Stimulated activated CD4-positive, alpha-beta T cell treated with anti-CD3 and anti-CD28 coated beads, Interleukin-2, amount 100 ng/mL, for 4 hours (primary cell): ENCODE results near the gene SHC3.

Source experiments
- DNase-seq: peaks from one replicate; pipeline ENCODE4 v3.0.0-alpha.2; 2020; ENCODE audit warnings: low read depth

Gene SHC3

DNA sequence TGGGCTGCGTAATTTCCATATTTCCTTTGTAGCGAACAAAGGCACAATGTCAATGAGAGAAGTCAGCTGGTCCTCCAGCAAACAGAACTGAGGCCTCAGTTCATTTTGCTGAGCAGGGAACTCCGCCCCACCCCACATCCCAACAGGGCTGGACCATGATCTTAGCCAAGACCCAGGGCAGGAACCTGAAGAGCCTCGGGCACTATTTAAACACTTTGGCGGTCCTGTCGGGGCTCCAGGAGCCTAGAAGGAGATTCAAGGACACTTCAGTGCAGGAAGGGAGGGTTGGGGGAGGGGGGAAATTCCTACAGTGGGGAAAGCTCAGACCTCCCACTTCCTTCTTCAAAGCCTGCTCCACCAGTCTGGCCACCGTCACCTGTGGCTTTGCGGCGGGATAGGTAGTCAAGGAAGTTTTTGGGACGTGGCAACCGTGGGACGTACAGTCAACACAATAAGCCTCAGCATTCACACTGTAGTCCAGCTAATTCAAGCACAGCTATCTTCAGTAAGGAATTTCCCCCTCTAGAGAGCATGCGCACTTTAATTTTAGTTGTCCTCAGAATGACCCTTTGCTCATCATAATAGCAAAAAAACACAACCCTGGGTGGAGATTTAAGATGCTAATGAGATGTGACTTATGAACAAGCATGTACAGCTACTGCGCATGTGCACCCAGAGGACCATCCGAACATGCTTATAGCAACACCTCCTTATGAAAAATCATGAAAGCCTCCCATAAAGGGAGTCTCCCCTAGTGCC lies 156.4 kb downstream of the SHC3 start:
- DNase-seq = no peak

DNA sequence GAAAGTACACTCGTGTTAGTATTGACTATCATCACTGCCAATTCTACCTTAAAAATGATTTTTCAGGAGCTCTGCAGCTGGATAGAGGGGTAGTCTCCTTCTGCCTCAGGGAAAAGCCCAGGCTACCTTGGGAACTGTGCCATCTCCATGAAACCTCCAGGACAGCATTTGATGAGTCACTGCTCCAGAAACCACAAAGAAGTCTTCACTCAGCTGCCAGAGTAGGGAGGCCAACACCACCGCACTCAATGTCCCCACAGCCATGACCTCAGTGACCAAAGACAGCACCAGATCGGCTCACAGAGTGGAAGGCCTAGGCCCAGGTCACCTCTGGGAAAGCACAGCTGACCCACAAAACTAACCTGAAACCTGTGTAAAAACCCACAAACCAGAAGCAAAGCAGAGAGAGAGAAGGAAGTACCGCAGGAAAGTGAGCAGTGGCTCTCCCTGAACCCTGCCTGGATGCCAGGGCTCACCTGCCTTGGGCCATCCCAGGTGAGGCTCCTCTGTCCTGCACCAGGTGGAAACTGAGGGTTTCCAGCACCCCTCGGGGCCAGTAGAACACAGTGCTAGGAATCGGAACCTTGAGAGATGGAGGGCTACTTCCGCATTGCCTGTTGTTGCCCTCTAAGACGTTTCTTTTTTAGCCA lies 157.3 kb downstream of the SHC3 start:
- DNase-seq = no peak

DNA sequence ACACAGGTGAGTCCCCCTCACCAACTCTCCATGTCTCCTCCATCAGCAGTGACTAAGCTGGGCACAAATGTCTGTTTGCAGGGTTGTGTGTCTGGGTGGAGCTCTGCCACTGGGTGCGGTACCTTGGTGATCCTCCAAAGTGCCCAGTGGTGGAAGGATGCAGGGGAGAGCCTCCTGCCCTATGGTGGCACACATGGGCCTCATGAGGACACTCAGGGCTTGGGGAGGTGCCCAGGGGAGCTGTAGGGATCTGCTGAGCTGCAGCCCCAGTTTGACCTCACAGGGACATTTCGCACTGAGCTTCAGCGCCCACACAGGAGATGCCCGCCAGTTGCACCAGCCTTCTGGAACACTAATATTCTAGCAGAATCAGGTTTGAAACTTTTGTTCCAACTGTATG lies 157.9 kb downstream of the SHC3 start:
- DNase-seq = no peak

DNA sequence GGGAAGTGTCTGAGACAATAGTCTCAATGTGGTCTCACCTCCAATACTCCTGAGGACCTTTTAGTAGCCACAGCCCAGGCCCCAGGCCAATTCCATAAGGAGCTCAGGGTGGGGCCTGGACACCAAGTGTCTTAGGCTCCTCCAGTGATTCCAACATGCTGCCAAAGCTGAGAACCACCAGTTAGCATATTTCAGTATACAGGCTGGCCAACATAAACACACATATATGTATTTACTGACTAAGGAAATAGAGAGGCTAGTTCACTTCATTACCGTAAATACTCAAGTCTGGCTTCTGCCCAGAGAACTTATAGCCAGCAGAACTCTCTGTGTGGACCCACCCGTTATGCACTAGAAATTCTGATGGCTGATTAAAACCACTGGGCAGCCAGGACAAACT lies 163.3 kb downstream of the SHC3 start:
- DNase-seq = no peak

DNA sequence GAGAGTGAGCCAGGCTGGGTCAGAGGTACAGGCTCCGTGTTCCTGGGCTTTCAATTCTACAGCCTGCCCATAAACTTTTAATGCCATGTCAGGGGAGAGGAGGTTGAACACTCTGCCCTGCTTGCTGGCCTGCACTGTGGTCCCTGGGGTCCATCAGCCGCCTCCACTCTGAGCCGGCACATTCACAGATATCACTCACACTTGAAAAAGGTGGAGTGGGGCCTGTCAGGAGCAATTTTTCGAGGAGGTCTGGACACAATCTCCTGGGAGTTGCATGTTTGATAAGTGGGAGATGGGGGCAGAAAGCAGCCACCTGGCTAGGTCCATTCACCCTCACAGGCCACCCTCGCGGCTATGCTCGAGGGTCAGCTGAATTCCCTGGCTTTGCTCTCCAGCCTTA lies 164.5 kb downstream of the SHC3 start:
- DNase-seq = no peak

DNA sequence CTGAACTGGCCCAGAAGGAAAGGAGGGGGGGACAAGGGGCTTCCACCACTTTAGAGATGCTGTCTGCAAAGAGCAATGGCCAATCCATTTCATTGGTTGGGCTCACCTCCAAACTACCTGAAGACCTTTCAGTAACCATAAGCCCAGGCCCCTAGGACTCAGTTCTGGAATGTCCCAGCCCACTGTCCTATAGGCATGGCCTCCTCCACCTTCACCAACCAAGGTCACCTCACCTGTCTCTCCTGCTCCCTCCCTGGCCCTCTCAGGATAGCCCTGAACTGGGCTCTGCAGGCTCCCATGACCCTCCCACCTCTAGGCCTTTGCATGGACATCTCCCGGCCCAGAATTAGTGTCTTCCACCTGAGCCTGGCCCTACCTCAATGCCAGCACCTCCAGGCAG lies 165.0 kb downstream of the SHC3 start:
- no peak for DNase-seq

DNA sequence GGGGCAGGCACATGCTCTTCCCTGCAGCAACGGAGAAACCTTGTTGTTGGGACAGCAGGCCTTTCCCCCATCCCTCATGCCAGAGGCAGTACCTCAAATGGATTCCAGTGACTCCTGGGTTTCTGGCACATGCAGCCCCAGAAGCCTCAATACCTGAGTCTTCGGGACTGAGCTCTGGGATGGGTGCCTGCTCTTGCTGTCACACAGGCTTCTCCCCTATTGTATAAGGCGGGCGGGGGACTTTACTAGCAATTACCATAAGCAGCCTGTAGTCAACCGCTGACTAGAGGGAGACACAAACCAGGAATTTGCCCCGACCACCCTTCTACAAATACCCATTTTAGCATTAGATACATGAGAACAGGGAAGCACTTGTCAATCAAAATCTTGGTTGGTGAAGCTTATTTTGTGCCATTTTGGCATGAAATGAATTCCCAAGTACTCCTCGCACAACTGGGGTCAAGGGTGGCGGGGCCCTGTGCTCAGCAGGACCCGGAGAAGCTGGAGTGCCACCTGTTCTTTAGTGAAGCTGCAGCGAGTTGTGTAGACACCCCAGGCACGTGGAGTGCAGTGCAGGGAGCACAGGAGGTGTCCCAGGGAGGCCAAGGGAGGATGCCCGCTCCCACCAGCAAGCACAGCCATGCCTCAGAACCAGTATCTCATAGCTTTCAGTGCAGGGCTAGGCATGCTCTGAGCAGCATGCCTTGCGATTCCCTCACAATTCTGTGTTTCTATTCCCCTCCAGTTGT lies 166.2 kb downstream of the SHC3 start:
- no peak for DNase-seq

DNA sequence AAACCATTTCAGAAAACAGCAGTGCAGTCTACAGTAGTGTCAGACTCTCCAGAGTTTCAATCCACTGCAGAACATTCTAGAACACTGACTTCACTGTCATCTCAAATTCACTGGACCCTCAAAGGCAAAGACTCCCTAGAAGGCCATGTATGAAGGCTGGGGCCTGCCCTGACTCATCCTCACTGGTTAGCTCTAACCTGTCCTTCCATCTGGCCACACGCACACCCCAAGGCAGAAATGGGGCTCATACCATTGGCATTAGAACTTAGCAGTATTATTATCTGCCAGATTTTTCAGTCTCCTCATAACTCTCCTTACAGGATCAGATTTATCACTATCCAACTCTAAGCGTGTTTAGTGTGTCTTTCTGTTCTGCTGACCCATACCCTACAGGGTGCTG lies 166.9 kb downstream of the SHC3 start:
- no peak for DNase-seq

DNA sequence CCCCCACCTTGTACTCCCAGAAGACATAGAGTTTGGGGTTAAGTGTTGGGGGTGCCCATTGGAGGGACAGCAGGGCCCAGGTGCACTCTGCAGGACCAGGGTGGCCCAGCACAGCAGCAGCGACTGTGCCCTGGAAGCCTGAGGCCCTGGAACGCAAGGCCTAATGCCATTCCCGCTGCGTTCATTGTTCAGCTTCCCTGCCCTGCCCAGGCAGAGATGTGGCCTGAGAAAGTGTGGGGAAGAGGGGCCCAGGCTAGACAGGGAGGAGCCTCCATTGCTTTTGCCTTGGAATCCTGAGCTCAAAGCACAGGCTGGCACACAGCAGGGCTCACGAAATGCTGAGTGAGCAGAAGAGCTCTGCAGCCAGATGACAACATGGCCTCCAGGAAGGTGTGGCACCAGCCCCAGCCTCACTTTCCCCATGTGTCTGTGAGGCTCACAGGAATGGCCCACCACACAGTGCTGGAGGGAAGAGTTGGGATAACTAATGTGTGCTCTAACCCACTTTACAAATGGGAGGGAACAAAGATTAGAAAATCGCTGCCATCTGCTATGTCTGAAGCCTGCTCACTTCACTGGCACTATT lies 168.0 kb downstream of the SHC3 start:
- no peak for DNase-seq

DNA sequence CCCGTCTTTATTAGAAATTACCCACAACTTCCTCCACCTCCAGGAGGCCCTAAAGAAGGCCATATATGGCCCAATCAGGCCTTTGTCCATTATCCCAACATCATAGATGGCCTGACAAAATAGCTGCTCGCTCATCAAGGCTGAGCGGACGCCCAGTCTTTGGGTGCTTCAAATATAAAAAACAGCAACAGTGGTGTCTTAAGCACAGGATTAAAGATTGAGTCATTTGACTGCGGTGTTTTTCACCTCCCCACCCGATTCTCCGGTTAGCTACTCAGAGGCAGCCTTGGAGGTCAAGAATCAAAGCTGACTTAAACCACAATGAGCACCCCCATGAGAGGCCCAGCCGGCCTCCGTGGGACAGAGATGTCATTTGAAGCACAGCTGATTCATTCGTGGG lies 168.6 kb downstream of the SHC3 start:
- DNase-seq = no peak

DNA sequence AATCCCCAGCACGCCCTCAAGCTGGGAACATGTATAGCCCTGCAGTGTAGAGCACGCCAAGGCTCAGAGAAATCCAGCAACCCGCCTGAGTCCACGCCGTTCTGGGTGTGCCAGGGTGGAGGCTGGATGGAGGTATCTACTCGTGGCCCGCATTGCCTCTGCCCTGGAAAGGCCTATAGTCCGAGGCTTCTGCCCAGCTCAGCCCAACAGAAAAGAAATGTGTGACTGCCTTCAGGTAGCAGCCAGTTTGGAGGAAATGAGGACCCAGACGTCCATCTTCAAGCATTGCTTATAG lies 169.1 kb downstream of the SHC3 start:
- DNase-seq = no peak

DNA sequence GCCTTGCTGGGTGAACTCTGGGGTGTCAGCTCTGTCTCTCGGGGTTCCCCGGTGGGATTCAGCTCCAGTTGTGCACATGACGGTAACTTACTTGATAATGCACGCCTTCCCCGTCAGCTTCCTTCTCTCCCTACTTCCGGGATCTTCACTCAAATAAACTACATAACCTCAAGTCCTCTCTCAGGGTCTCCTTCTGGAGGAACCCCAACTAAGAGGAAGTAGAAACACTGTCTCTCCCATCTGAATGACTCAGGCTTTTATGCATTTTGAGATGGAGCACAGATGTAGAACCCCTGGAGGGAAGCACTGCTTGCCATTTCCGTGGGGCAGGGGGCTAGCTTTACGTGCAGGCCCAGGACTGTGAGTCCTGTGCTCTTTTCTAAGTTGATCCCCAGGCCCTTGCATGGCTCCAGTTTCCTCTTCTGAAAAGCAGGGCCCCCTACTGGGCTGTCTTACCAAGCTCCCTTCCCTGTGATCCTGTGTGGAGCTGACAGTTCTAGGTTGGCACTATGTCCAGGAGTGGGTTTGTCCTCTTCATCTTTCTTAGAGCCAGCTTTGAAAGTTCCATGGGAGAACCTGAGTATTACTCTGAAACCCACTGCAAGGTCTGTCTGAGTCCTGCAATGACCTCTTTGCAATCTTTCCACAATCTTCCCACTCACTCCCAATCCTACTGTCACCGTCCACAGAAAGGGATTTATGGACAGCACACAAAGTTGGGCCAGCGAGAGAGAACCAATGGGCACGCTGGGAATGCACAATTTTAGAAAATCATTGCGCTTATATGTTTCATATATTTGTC lies 169.7 kb downstream of the SHC3 start:
- no peak for DNase-seq

DNA sequence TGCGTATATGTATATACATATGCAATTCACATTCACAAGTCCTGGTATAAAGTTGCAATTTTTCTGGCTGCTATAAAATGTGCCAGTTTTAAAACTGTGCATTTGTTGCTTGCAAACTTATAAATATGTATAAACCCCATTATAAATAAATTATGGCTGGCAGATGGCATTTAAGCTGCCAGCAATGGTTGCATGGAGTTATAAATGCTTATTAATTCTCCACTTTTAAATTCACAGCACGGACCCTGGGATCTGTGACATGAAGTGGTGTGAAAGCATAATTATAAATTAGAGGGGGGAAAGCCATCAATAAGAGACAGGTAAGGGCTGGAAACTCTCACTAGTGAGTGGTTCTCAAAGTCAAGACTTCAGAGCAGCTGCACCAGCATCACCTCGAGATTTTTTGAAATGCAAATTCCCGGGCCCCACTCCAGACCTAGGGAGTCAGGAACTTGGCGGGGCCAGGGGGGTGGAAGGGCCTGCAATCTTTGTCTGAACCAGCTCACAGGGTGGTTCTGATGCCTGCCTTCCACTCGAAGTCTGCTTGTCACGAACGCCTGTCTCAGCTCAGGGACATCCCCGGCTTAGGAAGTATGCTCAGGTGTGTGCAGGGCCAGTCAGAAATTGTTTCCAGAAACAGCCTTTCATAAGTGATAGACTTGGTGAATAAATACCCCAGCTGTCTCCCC lies 170.4 kb downstream of the SHC3 start:
- DNase-seq = no peak

DNA sequence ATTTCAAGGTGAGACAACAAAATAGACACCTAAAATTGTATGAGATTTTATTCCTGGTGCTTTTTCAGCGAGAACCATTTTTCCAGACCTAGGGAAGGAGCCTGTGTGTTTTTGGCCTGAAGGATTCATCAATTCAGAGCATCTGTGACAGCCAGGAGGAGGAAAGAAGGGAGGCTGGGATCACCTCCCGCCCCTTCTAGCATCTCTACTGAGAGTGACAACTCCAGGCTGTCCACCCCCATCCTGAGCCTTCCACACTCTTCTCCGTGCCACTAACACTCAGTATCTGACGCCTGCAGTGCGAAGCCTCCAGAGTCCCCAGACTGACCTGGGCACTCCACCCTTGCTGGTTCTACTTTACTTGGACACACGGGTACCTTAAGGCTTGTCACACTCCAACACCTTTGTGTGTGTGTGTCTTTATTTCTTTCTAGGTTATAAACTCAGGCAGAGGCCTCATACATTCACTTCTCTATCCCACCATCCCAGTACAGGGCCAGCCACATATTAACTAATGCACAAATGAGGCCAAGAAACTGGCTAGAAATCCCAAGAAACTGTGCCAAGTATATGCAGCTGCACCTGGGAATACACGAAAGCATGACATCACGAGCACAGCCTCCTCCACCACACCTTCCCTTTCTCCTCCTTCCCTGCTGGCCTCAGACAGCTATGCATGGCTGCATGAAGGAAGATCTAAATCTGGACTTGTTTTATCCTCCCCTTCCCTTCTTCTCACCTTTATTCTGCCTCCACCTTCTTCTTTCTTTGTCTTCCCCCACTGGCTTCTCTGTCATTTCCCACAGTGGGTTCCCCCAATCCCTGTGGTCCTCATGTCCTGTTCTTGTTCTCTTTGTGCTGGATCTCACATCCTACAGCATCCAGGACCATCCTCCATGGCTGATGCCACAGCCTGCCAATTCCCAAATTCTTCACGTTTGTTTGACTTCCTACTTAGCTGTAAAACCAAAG lies 171.3 kb downstream of the SHC3 start:
- no peak for DNase-seq

DNA sequence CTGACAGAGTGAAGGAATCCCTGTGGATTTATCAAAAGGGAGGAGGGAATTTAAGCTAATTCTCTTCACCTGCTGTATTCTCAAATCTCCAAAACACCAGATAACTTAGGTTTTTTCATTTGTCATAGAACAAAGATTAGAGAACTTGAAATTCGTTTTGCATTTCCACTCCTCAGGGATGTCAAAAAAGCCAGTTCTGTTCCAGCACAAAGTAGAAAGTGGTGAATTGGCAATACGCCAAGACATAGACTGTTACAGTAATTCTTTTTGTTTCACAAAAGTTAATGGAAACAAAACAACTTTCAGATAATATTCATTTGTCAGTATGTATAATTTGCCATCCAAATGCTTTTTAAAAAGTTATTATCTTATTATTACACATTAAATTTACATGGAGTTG lies 172.4 kb downstream of the SHC3 start:
- no peak for DNase-seq

DNA sequence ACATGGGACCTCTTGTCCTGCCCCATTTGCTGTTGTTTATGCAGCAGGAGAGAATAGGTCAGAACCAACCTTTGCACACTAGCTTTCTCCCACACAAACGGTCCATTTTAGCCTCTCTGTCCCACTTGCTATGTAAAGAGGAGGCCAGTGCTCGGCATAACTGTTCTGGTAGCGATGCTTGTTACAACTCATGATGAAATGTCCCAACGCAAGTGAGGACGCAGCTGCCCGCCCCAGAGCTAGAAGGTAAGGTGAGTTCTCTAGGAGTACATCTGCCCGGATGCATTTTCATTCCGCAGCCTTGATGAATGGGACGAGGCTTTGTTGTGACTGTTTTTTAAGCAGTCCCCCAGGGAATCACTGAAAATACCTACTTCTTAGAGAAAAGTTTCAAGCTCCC lies 173.3 kb downstream of the SHC3 start:
- DNase-seq = no peak

DNA sequence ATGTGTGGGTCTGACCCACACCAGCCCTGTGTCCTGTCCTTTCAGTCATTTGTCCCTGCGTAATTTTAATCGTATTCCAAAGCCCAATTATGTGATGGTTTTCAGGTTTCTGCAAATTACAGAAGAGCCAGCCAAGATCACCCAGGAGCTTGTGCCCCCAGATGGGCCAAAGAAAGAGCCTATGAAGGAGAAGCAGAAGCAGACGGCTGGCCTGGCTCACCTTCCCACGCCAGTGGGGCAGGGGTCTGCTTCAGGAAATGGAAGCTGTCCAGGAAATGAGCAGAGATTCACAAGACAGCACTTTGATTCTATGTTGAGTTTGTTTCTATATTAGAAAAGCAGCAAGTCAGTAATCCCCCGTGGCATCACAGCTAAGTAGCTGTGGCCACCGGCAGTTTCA lies 175.6 kb downstream of the SHC3 start:
- DNase-seq = no peak

DNA sequence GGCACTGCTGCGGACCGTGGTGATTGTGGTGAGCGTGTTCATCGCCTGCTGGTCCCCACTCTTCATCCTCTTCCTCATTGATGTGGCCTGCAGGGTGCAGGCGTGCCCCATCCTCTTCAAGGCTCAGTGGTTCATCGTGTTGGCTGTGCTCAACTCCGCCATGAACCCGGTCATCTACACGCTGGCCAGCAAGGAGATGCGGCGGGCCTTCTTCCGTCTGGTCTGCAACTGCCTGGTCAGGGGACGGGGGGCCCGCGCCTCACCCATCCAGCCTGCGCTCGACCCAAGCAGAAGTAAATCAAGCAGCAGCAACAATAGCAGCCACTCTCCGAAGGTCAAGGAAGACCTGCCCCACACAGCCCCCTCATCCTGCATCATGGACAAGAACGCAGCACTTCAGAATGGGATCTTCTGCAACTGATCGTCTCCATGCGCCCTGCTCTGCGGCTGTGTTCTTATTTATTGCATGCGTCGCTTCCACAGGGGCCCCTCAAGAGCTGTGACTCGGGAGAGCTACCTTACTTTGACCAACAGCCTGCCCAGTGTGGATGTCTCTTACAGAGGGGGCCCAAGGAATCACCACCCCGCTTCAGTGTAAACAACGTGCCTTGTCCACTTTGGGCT lies 176.6 kb downstream of the SHC3 start:
- DNase-seq = no peak

DNA sequence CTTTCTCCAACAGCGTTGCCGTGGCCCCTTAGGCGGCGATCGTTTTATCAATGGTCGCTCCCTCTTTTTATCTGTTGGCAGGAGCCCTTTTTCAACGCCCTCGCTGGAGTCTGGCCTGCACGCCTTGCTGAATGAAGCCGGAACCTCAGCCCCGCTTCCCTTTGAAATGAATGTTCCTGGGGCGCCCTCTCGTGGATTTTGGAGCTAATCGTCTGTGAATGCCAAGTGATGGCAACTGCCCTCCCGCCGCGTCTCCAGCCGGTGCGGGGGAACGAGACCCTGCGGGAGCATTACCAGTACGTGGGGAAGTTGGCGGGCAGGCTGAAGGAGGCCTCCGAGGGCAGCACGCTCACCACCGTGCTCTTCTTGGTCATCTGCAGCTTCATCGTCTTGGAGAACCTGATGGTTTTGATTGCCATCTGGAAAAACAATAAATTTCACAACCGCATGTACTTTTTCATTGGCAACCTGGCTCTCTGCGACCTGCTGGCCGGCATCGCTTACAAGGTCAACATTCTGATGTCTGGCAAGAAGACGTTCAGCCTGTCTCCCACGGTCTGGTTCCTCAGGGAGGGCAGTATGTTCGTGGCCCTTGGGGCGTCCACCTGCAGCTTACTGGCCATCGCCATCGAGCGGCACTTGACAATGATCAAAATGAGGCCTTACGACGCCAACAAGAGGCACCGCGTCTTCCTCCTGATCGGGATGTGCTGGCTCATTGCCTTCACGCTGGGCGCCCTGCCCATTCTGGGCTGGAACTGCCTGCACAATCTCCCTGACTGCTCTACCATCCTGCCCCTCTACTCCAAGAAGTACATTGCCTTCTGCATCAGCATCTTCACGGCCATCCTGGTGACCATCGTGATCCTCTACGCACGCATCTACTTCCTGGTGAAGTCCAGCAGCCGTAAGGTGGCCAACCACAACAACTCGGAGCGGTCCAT lies 177.4 kb downstream of the SHC3 start:
- DNase-seq = peak; percentile 66
